ENCODE measurements around the gene AKAP7. TPM values are rescaled to one million over a fixed set of nuclear protein-coding genes. Genes with fewer than 3 reads are reported as not detected.
"Not testable (repeated sequence)": the region's sequence is repeated elsewhere in the genome, so short reads cannot be mapped to it uniquely, and the experiment has no call there.

Gene AKAP7
- total RNA-seq, 6 donors from 2014 or later, result 2.4 to 11.3 (median 7.1) TPM

GRCh38 chr6:131258010-131258652 lies 122.9 kb downstream of the AKAP7 start:
- no peak for TF ChIP-seq POLR2A (IDR thresholded peaks at IDR 0.05)
- TF ChIP-seq EP300 (IDR thresholded peaks at IDR 0.05), result no peak
- no peak for TF ChIP-seq CTCF (IDR thresholded peaks at IDR 0.05)
- no peak for TF ChIP-seq POLR2AphosphoS5 (IDR thresholded peaks at IDR 0.05)
- H3K4me3 ChIP-seq, result no peak overlapping the region
- no peaks in the 10 kb centered on the region for H3K27me3 ChIP-seq
- DNase-seq (no peak), ATAC-seq (ENCODE audit: low FRiP score in 2 of 2) (no peak)
- H3K4me1 ChIP-seq, result peaks cover 0 to 22% (median 5%) of the 10 kb centered on the region in 4 donors
- H3K36me3 ChIP-seq, result no peaks in the 10 kb centered on the region
- peaks cover 0 to 3% (median 0%) of the 10 kb centered on the region in 4 donors for H3K9me3 ChIP-seq
- WGBS, 2 donors, result 84 to 91% methylated on average over 2 of the region's 2 CpGs
- H3K27ac ChIP-seq, result peak overlapping the region in 1 of 4 donors; percentile 49

- no peaks in the 10 kb centered on the region for H3K27me3 ChIP-seq
- ATAC-seq (ENCODE audit: low FRiP score in 2 of 2) (no peak), DNase-seq (no peak)
- H3K9me3 ChIP-seq, result peaks cover 0 to 3% (median 0%) of the 10 kb centered on the region in 4 donors
- H3K4me1 ChIP-seq, result peaks cover 0 to 22% (median 5%) of the 10 kb centered on the region in 4 donors
- H3K4me3 ChIP-seq, result no peak overlapping the region
- 36 to 61% methylated on average over 4 of the region's 4 CpGs for WGBS, 2 donors
- no peak overlapping the region for H3K27ac ChIP-seq
- TF ChIP-seq POLR2AphosphoS5 (IDR thresholded peaks at IDR 0.05) (no peak), POLR2A (IDR thresholded peaks at IDR 0.05) (no peak), CTCF (IDR thresholded peaks at IDR 0.05) (no peak)
- no peaks in the 10 kb centered on the region for H3K36me3 ChIP-seq
Observed at GRCh38 chr6:131258816-131259476, 123.7 kb downstream of the AKAP7 start.

- not testable (repeated sequence) for H3K27me3 ChIP-seq; ATAC-seq (ENCODE audit: low FRiP score in 2 of 2); H3K4me3 ChIP-seq; H3K27ac ChIP-seq; DNase-seq; H3K9me3 ChIP-seq; H3K36me3 ChIP-seq
- 80 to 96% methylated on average over 6 of the region's 6 CpGs for WGBS, 2 donors
- peaks cover 0 to 22% (median 4%) of the 10 kb centered on the region in 4 donors for H3K4me1 ChIP-seq
Observed at GRCh38 chr6:131260960-131261359, 125.7 kb downstream of the AKAP7 start.

- H3K9me3 ChIP-seq, result peaks cover 0 to 3% (median 0%) of the 10 kb centered on the region in 4 donors
- no peak overlapping the region for H3K4me3 ChIP-seq
- peaks cover 0 to 17% (median 2%) of the 10 kb centered on the region in 4 donors for H3K4me1 ChIP-seq
- H3K27me3 ChIP-seq, result no peaks in the 10 kb centered on the region
- WGBS, 2 donors, result 94 to 98% methylated on average over 3 of the region's 3 CpGs
- no peak for TF ChIP-seq EP300 (IDR thresholded peaks at IDR 0.05)
- TF ChIP-seq POLR2A (IDR thresholded peaks at IDR 0.05), result no peak
- TF ChIP-seq POLR2AphosphoS5 (IDR thresholded peaks at IDR 0.05), result no peak
- TF ChIP-seq CTCF (IDR thresholded peaks at IDR 0.05), result no peak
- no peak for DNase-seq
- H3K36me3 ChIP-seq, result no peaks in the 10 kb centered on the region
- no peak for ATAC-seq (ENCODE audit: low FRiP score in 2 of 2)
- H3K27ac ChIP-seq, result no peak overlapping the region
Observed at GRCh38 chr6:131262060-131262459, 126.8 kb downstream of the AKAP7 start.

- H3K9me3 ChIP-seq, result no peaks in the 10 kb centered on the region
- WGBS, 2 donors, result 84 to 92% methylated on average over 4 of the region's 4 CpGs
- no peak for ATAC-seq (ENCODE audit: low FRiP score in 2 of 2)
Observed at GRCh38 chr6:131265939-131266338, 130.7 kb downstream of the AKAP7 start.

More at GRCh38 chr6:131265939-131266338, 130.7 kb downstream of the AKAP7 start:
- DNase-seq, result no peak
- Histone ChIP-seq H3K4me3 (no peak overlapping the region), H3K27me3 (no peaks in the 10 kb centered on the region), H3K4me1 (peaks cover 0 to 8% (median 3%) of the 10 kb centered on the region in 4 donors), H3K36me3 (peaks cover 0 to 4% (median 0%) of the 10 kb centered on the region in 4 donors), H3K27ac (no peak overlapping the region)
- TF ChIP-seq POLR2AphosphoS5 (IDR thresholded peaks at IDR 0.05) (no peak), EP300 (IDR thresholded peaks at IDR 0.05) (no peak), CTCF (IDR thresholded peaks at IDR 0.05) (no peak), POLR2A (IDR thresholded peaks at IDR 0.05) (no peak)
